ENCODE measurements around the gene CTBP2. TPM values are rescaled to one million over a fixed set of nuclear protein-coding genes. Genes with fewer than 3 reads are reported as not detected.
A peak's percentile ranks its signal among the peaks of the same experiment; 100 is the strongest.

The CTBP2 gene
- total RNA-seq, 1 experiment from 2014 or later, result 212 TPM

GRCh38 chr10:125149680-125150047 is 10.7 kb downstream of the CTBP2 start:
- Histone ChIP-seq H2BK12ac (ENCODE audit: insufficient read length, low read depth, low read length) (no peak overlapping the region), H3K4me2 (ENCODE audit: insufficient read depth, insufficient read length, low read length) (peak overlapping the region; percentile 60), H3K56ac (ENCODE audit: insufficient read length, low read depth, low read length) (no peak overlapping the region), H3K79me1 (ENCODE audit: insufficient read depth, low read depth, low read length, poor library complexity, severe bottlenecking) (no peaks in the 10 kb centered on the region), H3T11ph (ENCODE audit: low read length) (no peak overlapping the region), H2BK120ac (ENCODE audit: low read depth, low read length, poor library complexity, severe bottlenecking) (no peak overlapping the region), H2AK5ac (ENCODE audit: insufficient read length, low read length) (no peak overlapping the region), H2AFZ (ENCODE audit: low read length) (no peak overlapping the region), H3K14ac (ENCODE audit: insufficient read depth, low read length) (no peak overlapping the region), H3K23ac (ENCODE audit: insufficient read length, low read depth, low read length) (no peak overlapping the region), H3K18ac (ENCODE audit: insufficient read length, low read depth, low read length) (no peak overlapping the region), H3K4me1 (ENCODE audit: insufficient read depth, low read length) (peaks cover 26% of the 10 kb centered on the region), H2BK15ac (ENCODE audit: low read depth, low read length) (no peak overlapping the region), H3K23me2 (ENCODE audit: insufficient read length, low read depth, low read length, poor library complexity, severe bottlenecking) (peaks cover 10% of the 10 kb centered on the region), H3K27me3 (ENCODE audit: insufficient read depth, low read length) (no peaks in the 10 kb centered on the region), H4K8ac (replicated peaks; ENCODE audit: insufficient read length, low read depth, low read length) (no peak overlapping the region), H3K27ac (ENCODE audit: insufficient read length, low read depth, low read length) (no peak overlapping the region), H3K9ac (ENCODE audit: extremely low read depth, insufficient read length, low read length) (no peak overlapping the region), H4K5ac (ENCODE audit: insufficient read length, low read depth, low read length) (no peak overlapping the region), H4K91ac (ENCODE audit: insufficient read length, low read depth, low read length) (no peak overlapping the region), H3K9me3 (ENCODE audit: control insufficient read depth, low read depth, low read length) (no peaks in the 10 kb centered on the region), H4K20me1 (ENCODE audit: control insufficient read depth, insufficient read depth, insufficient read length) (no peaks in the 10 kb centered on the region), H2BK20ac (ENCODE audit: low read depth, low read length, poor library complexity, severe bottlenecking) (no peak overlapping the region), H3K4ac (ENCODE audit: low read depth, low read length) (no peak overlapping the region), H3K79me2 (ENCODE audit: insufficient read depth, low read length) (peaks cover 78% of the 10 kb centered on the region), H2BK5ac (ENCODE audit: insufficient read length, low read length) (no peak overlapping the region)
- H3K27ac Mint-ChIP-seq, result peak overlapping the region; percentile 38 to 98 (median 93); a peak in 5 of 7 replicates
- peaks cover 21 to 44% (median 36%) of the 10 kb centered on the region in 3 experiments for H3K36me3 Mint-ChIP-seq (ENCODE audit: insufficient read depth in 1 of 3, low read depth in 3 of 3)
- TF ChIP-seq CTCF (conservative IDR thresholded peaks at IDR 0.05), result no peak
- H3K27me3 Mint-ChIP-seq (ENCODE audit: low read depth), result no peaks in the 10 kb centered on the region
- peak overlapping the region; percentile 37 to 73; a peak in 3 of 5 replicates for H3K4me3 Mint-ChIP-seq
- WGBS (ENCODE audit: extremely low coverage, insufficient read length, low lambda C conversion rate), result no CpG with 5 or more reads among the region's 7 CpGs
- H3K4me1 Mint-ChIP-seq, result peaks cover 84 to 88% of the 10 kb centered on the region in 2 experiments
- H3K9me3 Mint-ChIP-seq, result no peaks in the 10 kb centered on the region
- DNase-seq, result peak; percentile 26
